Measurements from ENCODE around the gene TEX19.
A peak's percentile ranks its signal among the peaks of the same experiment; 100 is the strongest.

Gene TEX19

GRCh38 chr17:82324566-82325285 is 34.3 kb upstream of the TEX19 start:
- no peak for FAIRE-seq
- no peak for DNase-seq (ENCODE audit: insufficient read length)
- TF ChIP-seq POLR2A (IDR thresholded peaks at IDR 0.05; ENCODE audit: low read depth, low read length) = no peak
- TF ChIP-seq POLR2AphosphoS5 (IDR thresholded peaks at IDR 0.05; ENCODE audit: low read depth, low read length) = no peak
- TF ChIP-seq TAF1 (IDR thresholded peaks at IDR 0.05; ENCODE audit: borderline replicate concordance, low read depth, low read length) = no peak

GRCh38 chr17:82325286-82326180 is 33.5 kb upstream of the TEX19 start:
- no peak for DNase-seq (ENCODE audit: insufficient read length)
- no peak for FAIRE-seq
- TF ChIP-seq POLR2AphosphoS5 (IDR thresholded peaks at IDR 0.05; ENCODE audit: low read depth, low read length) = no peak
- no peak for TF ChIP-seq TAF1 (IDR thresholded peaks at IDR 0.05; ENCODE audit: borderline replicate concordance, low read depth, low read length)
- TF ChIP-seq POLR2A (IDR thresholded peaks at IDR 0.05; ENCODE audit: low read depth, low read length) = no peak

DNA sequence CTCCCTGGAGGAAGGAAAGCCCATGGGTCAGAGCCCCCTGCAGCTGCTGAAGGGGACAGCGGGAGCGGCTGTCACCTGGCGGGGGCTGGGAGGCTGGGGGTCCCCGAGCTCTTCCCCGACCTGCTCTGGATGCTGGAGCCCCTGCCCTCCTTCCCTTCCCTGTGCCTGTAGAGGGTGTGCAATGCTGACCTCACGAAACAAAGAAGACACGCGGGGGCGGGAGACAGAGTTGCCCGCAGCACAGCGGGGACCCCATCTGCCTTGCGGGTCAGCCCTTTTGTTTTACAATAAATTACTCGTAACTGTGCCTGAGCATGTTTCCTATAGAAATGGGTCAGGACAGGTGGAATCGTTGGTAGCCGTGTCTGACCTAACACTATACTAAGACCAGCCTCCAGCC is 31.8 kb upstream of the TEX19 start:
- DNase-seq (ENCODE audit: insufficient read length) (no peak), FAIRE-seq (no peak)
- TF ChIP-seq POLR2AphosphoS5 (IDR thresholded peaks at IDR 0.05; ENCODE audit: low read depth, low read length) = no peak
- no peak for TF ChIP-seq TAF1 (IDR thresholded peaks at IDR 0.05; ENCODE audit: borderline replicate concordance, low read depth, low read length)
- no peak for TF ChIP-seq POLR2A (IDR thresholded peaks at IDR 0.05; ENCODE audit: low read depth, low read length)

DNA sequence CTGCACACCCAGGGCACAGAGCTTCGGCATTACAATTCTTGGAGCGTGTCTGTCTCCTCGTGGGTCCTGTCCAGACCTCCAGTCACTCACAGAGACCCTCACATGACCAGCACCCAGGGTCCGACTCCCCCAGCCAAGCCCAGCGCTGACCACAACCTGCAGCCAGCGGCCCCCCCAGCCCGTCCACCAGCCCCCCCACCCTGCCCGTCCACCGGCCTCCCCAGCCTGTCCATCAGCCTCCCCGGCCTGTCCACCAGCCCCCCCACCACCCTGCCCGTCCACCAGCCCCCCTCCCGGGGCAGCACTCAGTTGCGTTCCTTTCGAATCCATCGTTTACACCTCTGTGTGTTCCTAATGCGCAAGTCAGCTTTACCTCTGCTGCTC is 31.3 kb upstream of the TEX19 start:
- DNase-seq (ENCODE audit: insufficient read length) = no peak
- no peak for FAIRE-seq
- no peak for TF ChIP-seq TAF1 (IDR thresholded peaks at IDR 0.05; ENCODE audit: borderline replicate concordance, low read depth, low read length)
- TF ChIP-seq POLR2AphosphoS5 (IDR thresholded peaks at IDR 0.05; ENCODE audit: low read depth, low read length) = no peak
- TF ChIP-seq POLR2A (IDR thresholded peaks at IDR 0.05; ENCODE audit: low read depth, low read length) = no peak

DNA sequence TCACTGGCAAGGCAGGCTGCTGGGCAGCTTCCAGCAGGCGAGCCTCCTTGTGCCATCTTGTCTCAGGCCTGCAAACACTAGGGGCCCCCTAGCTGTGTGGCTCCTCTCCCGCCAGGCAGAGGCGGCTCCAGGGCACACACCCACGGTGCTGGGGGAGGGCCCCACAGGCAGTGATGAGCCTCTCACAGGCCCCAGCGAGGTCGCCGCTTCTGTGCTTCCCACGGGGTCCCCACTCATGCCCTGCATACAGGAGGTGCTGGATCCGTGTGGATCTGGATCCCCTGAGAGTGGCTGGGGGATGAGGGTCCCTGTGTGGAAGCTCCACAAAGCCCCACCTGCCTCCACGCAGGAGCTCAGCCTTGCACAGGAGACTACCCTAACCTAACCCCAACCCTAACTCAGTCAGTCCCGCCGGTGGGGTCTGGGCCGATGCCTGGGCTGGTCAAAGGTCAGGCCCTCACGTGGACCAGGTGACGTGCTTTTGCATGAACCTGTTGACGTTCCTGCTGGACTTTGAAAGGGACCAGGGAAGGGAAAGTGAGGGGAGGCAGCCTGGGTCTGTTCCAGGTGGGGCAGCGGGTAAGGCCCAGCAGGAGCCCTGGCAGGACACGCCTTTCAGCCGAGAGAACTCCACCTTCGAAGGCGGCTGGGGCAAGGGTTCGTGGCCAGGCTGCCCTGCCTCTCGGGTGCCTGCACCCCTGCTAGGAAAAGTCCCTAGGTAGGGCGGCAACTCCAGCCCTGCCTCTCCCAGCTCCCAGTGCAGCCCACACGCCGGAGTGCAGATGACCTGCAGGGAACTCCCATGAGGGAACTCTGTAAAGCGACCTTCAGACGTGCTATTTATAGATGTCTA is 30.7 kb upstream of the TEX19 start:
- DNase-seq (ENCODE audit: insufficient read length) (no peak), FAIRE-seq (no peak)
- TF ChIP-seq POLR2A (IDR thresholded peaks at IDR 0.05; ENCODE audit: low read depth, low read length) (no peak), POLR2AphosphoS5 (IDR thresholded peaks at IDR 0.05; ENCODE audit: low read depth, low read length) (no peak), TAF1 (IDR thresholded peaks at IDR 0.05; ENCODE audit: borderline replicate concordance, low read depth, low read length) (no peak)

DNA sequence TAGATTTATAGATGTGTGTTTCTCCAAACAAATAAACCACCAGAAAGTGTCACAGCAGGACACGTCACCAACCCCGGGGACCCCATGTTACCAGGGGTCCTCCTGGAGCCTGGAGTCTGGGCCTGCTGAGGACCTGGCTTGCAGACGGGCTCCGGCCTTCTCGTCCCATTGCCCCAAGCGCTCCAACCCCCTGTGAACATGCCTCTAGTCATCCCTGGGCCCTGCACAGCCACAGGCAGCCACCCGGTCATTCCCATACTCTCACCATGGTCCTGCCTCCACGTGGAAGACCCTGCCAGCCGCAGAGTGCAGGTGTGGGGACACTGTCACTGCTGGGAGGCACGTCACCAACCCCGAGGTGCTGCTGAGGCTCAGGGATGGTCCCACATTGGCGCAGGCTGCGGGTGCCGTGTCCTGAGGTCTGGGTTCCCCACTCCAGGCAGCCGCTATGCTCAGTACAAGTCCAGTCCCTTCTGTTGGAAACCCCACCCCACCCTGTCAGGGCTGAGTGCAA is 30.0 kb upstream of the TEX19 start:
- TF ChIP-seq POLR2A (IDR thresholded peaks at IDR 0.05; ENCODE audit: low read depth, low read length) (no peak), TAF1 (IDR thresholded peaks at IDR 0.05; ENCODE audit: borderline replicate concordance, low read depth, low read length) (no peak), POLR2AphosphoS5 (IDR thresholded peaks at IDR 0.05; ENCODE audit: low read depth, low read length) (no peak)
- no peak for FAIRE-seq
- DNase-seq (ENCODE audit: insufficient read length) = no peak

DNA sequence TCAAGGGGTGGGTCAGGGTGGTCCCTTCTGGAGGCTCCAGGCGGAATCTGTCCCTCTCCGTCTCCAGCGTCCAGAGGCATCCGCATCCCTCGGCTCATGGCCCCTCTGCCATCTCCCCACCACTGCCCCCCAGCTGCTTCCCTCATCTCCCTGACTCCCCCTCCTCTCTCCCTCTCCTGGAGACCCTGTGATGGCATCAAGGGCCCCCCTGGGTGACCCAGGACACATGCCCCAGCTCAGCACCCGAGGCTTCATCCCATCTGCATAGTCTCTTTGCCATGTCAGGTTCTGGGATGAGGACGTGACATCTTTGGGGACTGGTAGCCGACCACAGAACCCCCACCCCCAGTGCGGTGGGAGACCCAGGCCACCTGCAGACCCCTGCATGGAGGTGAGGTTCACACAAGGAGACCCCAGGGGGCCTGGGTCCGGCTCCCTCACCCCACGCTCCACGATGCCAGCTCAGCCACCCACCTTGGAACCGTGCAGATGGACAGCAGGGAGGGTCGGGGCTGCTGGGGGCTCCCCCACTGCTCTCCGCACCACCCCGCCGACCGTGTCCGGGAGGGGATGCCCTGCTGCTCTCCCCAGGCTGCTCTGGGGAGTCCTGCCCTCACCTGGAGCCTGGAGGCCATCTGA is 29.2 kb upstream of the TEX19 start:
- no peak for FAIRE-seq
- TF ChIP-seq POLR2AphosphoS5 (IDR thresholded peaks at IDR 0.05; ENCODE audit: low read depth, low read length) = no peak
- no peak for TF ChIP-seq POLR2A (IDR thresholded peaks at IDR 0.05; ENCODE audit: low read depth, low read length)
- TF ChIP-seq TAF1 (IDR thresholded peaks at IDR 0.05; ENCODE audit: borderline replicate concordance, low read depth, low read length) = no peak

GRCh38 chr17:82330322-82331239 is 28.5 kb upstream of the TEX19 start:
- no peak for TF ChIP-seq POLR2A (IDR thresholded peaks at IDR 0.05; ENCODE audit: low read depth, low read length)
- no peak for TF ChIP-seq POLR2AphosphoS5 (IDR thresholded peaks at IDR 0.05; ENCODE audit: low read depth, low read length)
- no peak for TF ChIP-seq TAF1 (IDR thresholded peaks at IDR 0.05; ENCODE audit: borderline replicate concordance, low read depth, low read length)
- FAIRE-seq = no peak
- peak; percentile 17 for DNase-seq (ENCODE audit: insufficient read length)

More for the DNA sequence above, 29.2 kb upstream of the TEX19 start:
- DNase-seq (ENCODE audit: insufficient read length) = no peak

GRCh38 chr17:82331345-82331939 is 27.6 kb upstream of the TEX19 start:
- TF ChIP-seq POLR2A (IDR thresholded peaks at IDR 0.05; ENCODE audit: low read depth, low read length) (no peak), POLR2AphosphoS5 (IDR thresholded peaks at IDR 0.05; ENCODE audit: low read depth, low read length) (no peak), TAF1 (IDR thresholded peaks at IDR 0.05; ENCODE audit: borderline replicate concordance, low read depth, low read length) (no peak)
- FAIRE-seq = no peak
- DNase-seq (ENCODE audit: insufficient read length) = no peak

Measured in GM12892 (cell line).